ENCODE results near the gene SPIC.
"Not testable (repeated sequence)": the region's sequence is repeated elsewhere in the genome, so short reads cannot be mapped to it uniquely, and the experiment has no call there.

Gene SPIC

DNA sequence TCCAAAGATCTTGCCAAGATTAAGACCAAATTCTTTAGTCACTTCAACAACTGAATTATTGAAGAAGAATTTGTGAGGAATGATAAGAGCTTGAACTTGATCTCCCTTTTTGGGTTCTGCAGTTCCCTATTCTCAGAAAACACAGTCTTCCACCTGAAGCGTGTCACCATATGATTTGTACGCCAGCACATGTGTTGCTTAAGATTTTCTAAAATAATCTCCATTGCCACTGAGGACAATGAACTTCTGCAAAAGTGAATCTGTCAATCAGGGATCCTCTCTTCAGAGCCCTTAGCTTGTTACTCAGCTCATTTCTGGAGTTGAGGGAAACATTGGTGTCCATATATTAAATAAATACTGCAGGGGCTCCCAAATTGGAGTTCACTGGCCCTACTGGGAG, 4.2 kb upstream of the SPIC start:
- Histone ChIP-seq H3K4me3 (IDR thresholded peaks at IDR 0.05; ENCODE audit: insufficient read depth, low read depth, low read length) (no peak overlapping the region), H2AFZ (ENCODE audit: low read depth) (no peak overlapping the region), H3K4me2 (no peak overlapping the region), H3K27ac (no peak overlapping the region), H4K20me1 (ENCODE audit: insufficient read depth) (no peaks in the 10 kb centered on the region), H3K9ac (no peak overlapping the region), H3K27me3 (ENCODE audit: insufficient read depth, low read depth) (no peaks in the 10 kb centered on the region), H3K36me3 (ENCODE audit: insufficient read depth) (no peaks in the 10 kb centered on the region), H3K4me1 (ENCODE audit: low read depth, poor library complexity, severe bottlenecking) (no peaks in the 10 kb centered on the region), H3K79me2 (ENCODE audit: insufficient read depth, low read depth) (no peaks in the 10 kb centered on the region)
- no peak for TF ChIP-seq CTCF (conservative IDR thresholded peaks at IDR 0.05; ENCODE audit: low read depth, low read length)

DNA sequence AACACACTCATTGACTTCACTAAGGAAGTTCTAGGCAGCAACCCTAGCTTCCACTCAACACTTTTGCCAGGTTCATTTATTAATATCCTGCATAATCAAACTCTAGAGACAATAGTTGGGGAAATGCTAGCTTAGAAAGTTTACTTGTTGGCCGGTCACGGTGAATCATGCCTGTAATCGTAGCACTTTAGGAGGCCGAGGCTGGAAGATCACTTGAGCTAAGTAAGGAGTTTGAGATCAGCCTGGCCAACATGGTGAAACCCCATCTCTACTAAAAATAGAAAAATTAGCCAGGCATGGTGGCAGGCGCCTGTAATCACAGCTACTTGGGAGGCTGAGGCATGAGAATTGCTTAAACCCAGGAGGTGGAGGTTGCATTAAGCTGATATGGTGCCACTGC, 3.3 kb upstream of the SPIC start:
- H3K79me2 ChIP-seq (ENCODE audit: insufficient read depth, low read depth): not testable (repeated sequence)

GRCh38 chr12:101474248-101474647, 888 bp upstream of the SPIC start:
- H3K79me2 ChIP-seq (ENCODE audit: insufficient read depth, low read depth): no peaks in the 10 kb centered on the region
- no peaks in the 10 kb centered on the region for H3K27me3 ChIP-seq (ENCODE audit: insufficient read depth, low read depth)
- no peaks in the 10 kb centered on the region for H3K4me1 ChIP-seq (ENCODE audit: low read depth, poor library complexity, severe bottlenecking)
- H3K36me3 ChIP-seq (ENCODE audit: insufficient read depth): no peaks in the 10 kb centered on the region
- no peak for TF ChIP-seq CTCF (conservative IDR thresholded peaks at IDR 0.05; ENCODE audit: low read depth, low read length)
- no peaks in the 10 kb centered on the region for H4K20me1 ChIP-seq (ENCODE audit: insufficient read depth)
- no peak overlapping the region for H3K4me2 ChIP-seq
- no peak overlapping the region for H3K4me3 ChIP-seq (IDR thresholded peaks at IDR 0.05; ENCODE audit: insufficient read depth, low read depth, low read length)
- no peak overlapping the region for H3K27ac ChIP-seq
- H3K9ac ChIP-seq: no peak overlapping the region
- H2AFZ ChIP-seq (ENCODE audit: low read depth): no peak overlapping the region

More for the DNA sequence above, 3.3 kb upstream of the SPIC start:
- not testable (repeated sequence) for H3K36me3 ChIP-seq (ENCODE audit: insufficient read depth); H3K9ac ChIP-seq; H2AFZ ChIP-seq (ENCODE audit: low read depth); H3K4me1 ChIP-seq (ENCODE audit: low read depth, poor library complexity, severe bottlenecking); H3K4me3 ChIP-seq (IDR thresholded peaks at IDR 0.05; ENCODE audit: insufficient read depth, low read depth, low read length); H3K27ac ChIP-seq; H4K20me1 ChIP-seq (ENCODE audit: insufficient read depth); H3K27me3 ChIP-seq (ENCODE audit: insufficient read depth, low read depth); H3K4me2 ChIP-seq

GRCh38 chr12:101475751-101476305, 692 bp downstream of the SPIC start:
- H3K27ac ChIP-seq: no peak overlapping the region
- no peak overlapping the region for H3K9ac ChIP-seq
- no peak overlapping the region for H3K4me2 ChIP-seq
- no peak overlapping the region for H2AFZ ChIP-seq (ENCODE audit: low read depth)
- H3K4me1 ChIP-seq (ENCODE audit: low read depth, poor library complexity, severe bottlenecking): no peaks in the 10 kb centered on the region
- H4K20me1 ChIP-seq (ENCODE audit: insufficient read depth): no peaks in the 10 kb centered on the region
- no peak overlapping the region for H3K4me3 ChIP-seq (IDR thresholded peaks at IDR 0.05; ENCODE audit: insufficient read depth, low read depth, low read length)
- TF ChIP-seq CTCF (conservative IDR thresholded peaks at IDR 0.05; ENCODE audit: low read depth, low read length): no peak
- H3K36me3 ChIP-seq (ENCODE audit: insufficient read depth): no peaks in the 10 kb centered on the region
- no peaks in the 10 kb centered on the region for H3K27me3 ChIP-seq (ENCODE audit: insufficient read depth, low read depth)
- no peaks in the 10 kb centered on the region for H3K79me2 ChIP-seq (ENCODE audit: insufficient read depth, low read depth)

GRCh38 chr12:101480849-101481248, 5.7 kb downstream of the SPIC start:
- no peaks in the 10 kb centered on the region for H3K4me1 ChIP-seq (ENCODE audit: low read depth, poor library complexity, severe bottlenecking)
- H3K4me2 ChIP-seq: no peak overlapping the region
- H3K4me3 ChIP-seq (IDR thresholded peaks at IDR 0.05; ENCODE audit: insufficient read depth, low read depth, low read length): no peak overlapping the region
- H2AFZ ChIP-seq (ENCODE audit: low read depth): no peak overlapping the region
- no peak overlapping the region for H3K9ac ChIP-seq
- no peaks in the 10 kb centered on the region for H3K36me3 ChIP-seq (ENCODE audit: insufficient read depth)
- no peaks in the 10 kb centered on the region for H3K79me2 ChIP-seq (ENCODE audit: insufficient read depth, low read depth)
- H3K27me3 ChIP-seq (ENCODE audit: insufficient read depth, low read depth): no peaks in the 10 kb centered on the region
- no peak for TF ChIP-seq CTCF (conservative IDR thresholded peaks at IDR 0.05; ENCODE audit: low read depth, low read length)
- no peak overlapping the region for H3K27ac ChIP-seq
- no peaks in the 10 kb centered on the region for H4K20me1 ChIP-seq (ENCODE audit: insufficient read depth)

Data from KMS-11 (cell line).